ENCODE results near the gene GCK. TPM values are rescaled to one million over a fixed set of nuclear protein-coding genes. Genes with fewer than 3 reads are reported as not detected.

The GCK gene
- total and polyA plus RNA-seq, 2 of the 13 experiments (the other 11 are each of a cell fraction or from before 2014, with no cell fraction given), result not detected

GRCh38 chr7:44123190-44124003, 65.8 kb downstream of the GCK start, which contains the start of gene POLD2 (continued):
- TF ChIP-seq ZNF784 (CRISPR knock-in tag; IDR thresholded peaks at IDR 0.05; ENCODE audit: borderline replicate concordance), result 0 out of 2 replicates have a peak, but pooled peaks have one; percentile 80
- no peak for TF ChIP-seq ZFP1 (CRISPR knock-in tag; IDR thresholded peaks at IDR 0.05)
- no peak for TF ChIP-seq NFATC3 (CRISPR knock-in tag; IDR thresholded peaks at IDR 0.05)
- TF ChIP-seq ZNF136 (CRISPR knock-in tag; IDR thresholded peaks at IDR 0.05; ENCODE audit: low read depth), result no peak
- 0 out of 2 replicates have a peak, but pooled peaks have one; percentile 17 for TF ChIP-seq E2F5 (CRISPR knock-in tag; conservative IDR thresholded peaks at IDR 0.05)
- TF ChIP-seq ZNF253 (CRISPR knock-in tag; IDR thresholded peaks at IDR 0.05; ENCODE audit: borderline replicate concordance), result 0 out of 2 replicates have a peak, but pooled peaks have one; percentile 62
- TF ChIP-seq RFX1 (IDR thresholded peaks at IDR 0.05), result peak; percentile 86
- 0 out of 2 replicates have a peak, but pooled peaks have one; percentile 28 for TF ChIP-seq ETV5 (CRISPR knock-in tag; IDR thresholded peaks at IDR 0.05; ENCODE audit: borderline replicate concordance)
- TF ChIP-seq TCF7 (IDR thresholded peaks at IDR 0.05; ENCODE audit: low read depth), result no peak
- TF ChIP-seq NFAT5 (CRISPR knock-in tag; IDR thresholded peaks at IDR 0.05), result no peak
- peak; percentile 82 for TF ChIP-seq ZNF749 (CRISPR knock-in tag; IDR thresholded peaks at IDR 0.05; ENCODE audit: borderline replicate concordance)
- TF ChIP-seq GATA4 (IDR thresholded peaks at IDR 0.05; ENCODE audit: borderline replicate concordance, low read depth), result no peak
- no peak for TF ChIP-seq ZNF629 (CRISPR knock-in tag; conservative IDR thresholded peaks at IDR 0.05)
- TF ChIP-seq TARDBP (CRISPR knock-in tag; IDR thresholded peaks at IDR 0.05), result peak; percentile 30; the same call in 1 of the 2 replicates
- TF ChIP-seq POLR2AphosphoS2 (IDR thresholded peaks at IDR 0.05; ENCODE audit: low read depth, low read length), result no peak
- TF ChIP-seq TFDP1 (CRISPR knock-in tag; IDR thresholded peaks at IDR 0.05; ENCODE audit: borderline replicate concordance), result peak; percentile 70

Data from HepG2 (cell line).